Measurements from ENCODE around the gene ERC1.

GRCh38 chr12:1395421-1395955 lies 404.5 kb downstream of the ERC1 start:
- no peak for TF ChIP-seq POLR2A (IDR thresholded peaks at IDR 0.05)
- TF ChIP-seq, protein P1, sequence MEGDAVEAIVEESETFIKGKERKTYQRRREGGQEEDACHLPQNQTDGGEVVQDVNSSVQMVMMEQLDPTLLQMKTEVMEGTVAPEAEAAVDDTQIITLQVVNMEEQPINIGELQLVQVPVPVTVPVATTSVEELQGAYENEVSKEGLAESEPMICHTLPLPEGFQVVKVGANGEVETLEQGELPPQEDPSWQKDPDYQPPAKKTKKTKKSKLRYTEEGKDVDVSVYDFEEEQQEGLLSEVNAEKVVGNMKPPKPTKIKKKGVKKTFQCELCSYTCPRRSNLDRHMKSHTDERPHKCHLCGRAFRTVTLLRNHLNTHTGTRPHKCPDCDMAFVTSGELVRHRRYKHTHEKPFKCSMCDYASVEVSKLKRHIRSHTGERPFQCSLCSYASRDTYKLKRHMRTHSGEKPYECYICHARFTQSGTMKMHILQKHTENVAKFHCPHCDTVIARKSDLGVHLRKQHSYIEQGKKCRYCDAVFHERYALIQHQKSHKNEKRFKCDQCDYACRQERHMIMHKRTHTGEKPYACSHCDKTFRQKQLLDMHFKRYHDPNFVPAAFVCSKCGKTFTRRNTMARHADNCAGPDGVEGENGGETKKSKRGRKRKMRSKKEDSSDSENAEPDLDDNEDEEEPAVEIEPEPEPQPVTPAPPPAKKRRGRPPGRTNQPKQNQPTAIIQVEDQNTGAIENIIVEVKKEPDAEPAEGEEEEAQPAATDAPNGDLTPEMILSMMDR (IDR thresholded peaks at IDR 0.05), result no peak
- no peak for TF ChIP-seq POLR2AphosphoS5 (IDR thresholded peaks at IDR 0.05)
